Stimulated activated naive B cell treated with anti-CD40 and anti-IgM and Interleukin-4, amounts not matched to agents 10 μg/mL and 1 μg/mL and 100 μg/mL, for 72 hours (primary cell): ENCODE data around the gene SEPTIN3.

ENCODE experiments used
- ATAC-seq, 2 donors: fragments of 150-1000 bp; cut with Tn5 transposase; replicated peaks; 2 replicates each; pipeline ENCODE4 v1.10.0; 2021; ENCODE audit warnings: moderate library complexity in 1 of 2
- DNase-seq: peaks from one replicate; pipeline ENCODE4 v3.0.0; 2021
- H3K27ac Mint-ChIP-seq: one replicate; pipeline ENCODE4 v1.8.0; 2022; ENCODE audit warnings: mild to moderate bottlenecking, mixed read lengths
- H3K27me3 Mint-ChIP-seq, 2 donors: one replicate each; pipeline ENCODE4 v1.8.0; 2022; ENCODE audit warnings: mixed read lengths in 2 of 2
- H3K36me3 Mint-ChIP-seq, 2 donors: one replicate each; pipeline ENCODE4 v1.8.0; 2022; ENCODE audit warnings: mixed read lengths in 2 of 2, mild to moderate bottlenecking in 1 of 2
- H3K4me1 Mint-ChIP-seq, 2 donors: one replicate each; pipeline ENCODE4 v1.8.0; 2022; ENCODE audit warnings: mixed read lengths in 2 of 2, mild to moderate bottlenecking in 1 of 2
- H3K4me3 Mint-ChIP-seq, 2 donors: one replicate each; pipeline ENCODE4 v1.8.0; 2022; ENCODE audit warnings: mild to moderate bottlenecking in 2 of 2, mixed read lengths in 2 of 2, moderate library complexity in 1 of 2
- H3K9me3 Mint-ChIP-seq, 2 donors: one replicate each; pipeline ENCODE4 v1.8.0; 2022; ENCODE audit warnings: mixed read lengths in 2 of 2, mild to moderate bottlenecking in 1 of 2

SEPTIN3 gene, protein sequence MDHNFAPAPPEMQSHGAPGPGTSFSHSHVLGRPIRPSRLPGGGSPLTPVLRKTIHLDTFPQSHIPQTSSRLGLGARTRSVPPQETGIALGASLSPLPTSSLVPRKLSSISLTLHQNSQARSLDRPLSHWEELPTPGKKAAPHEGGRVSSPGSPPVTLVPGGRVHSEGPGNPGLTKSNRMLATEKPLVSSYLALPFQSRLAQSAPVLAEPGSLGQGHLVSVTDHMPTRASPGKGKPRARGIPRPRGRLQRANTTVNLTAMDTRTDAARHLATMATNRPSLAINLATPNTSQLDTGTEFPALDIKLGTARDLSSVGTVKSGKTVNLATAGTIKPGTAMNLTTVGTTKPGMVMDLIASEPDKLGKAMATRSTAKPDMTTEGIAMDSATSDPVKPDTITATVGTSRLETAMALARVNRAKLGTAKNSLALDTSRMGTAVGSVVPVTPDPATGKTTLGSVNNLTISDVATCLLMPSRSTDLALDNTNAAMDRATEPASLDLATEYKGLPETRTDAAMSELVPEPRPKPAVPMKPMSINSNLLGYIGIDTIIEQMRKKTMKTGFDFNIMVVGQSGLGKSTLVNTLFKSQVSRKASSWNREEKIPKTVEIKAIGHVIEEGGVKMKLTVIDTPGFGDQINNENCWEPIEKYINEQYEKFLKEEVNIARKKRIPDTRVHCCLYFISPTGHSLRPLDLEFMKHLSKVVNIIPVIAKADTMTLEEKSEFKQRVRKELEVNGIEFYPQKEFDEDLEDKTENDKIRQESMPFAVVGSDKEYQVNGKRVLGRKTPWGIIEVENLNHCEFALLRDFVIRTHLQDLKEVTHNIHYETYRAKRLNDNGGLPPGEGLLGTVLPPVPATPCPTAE

DNA sequence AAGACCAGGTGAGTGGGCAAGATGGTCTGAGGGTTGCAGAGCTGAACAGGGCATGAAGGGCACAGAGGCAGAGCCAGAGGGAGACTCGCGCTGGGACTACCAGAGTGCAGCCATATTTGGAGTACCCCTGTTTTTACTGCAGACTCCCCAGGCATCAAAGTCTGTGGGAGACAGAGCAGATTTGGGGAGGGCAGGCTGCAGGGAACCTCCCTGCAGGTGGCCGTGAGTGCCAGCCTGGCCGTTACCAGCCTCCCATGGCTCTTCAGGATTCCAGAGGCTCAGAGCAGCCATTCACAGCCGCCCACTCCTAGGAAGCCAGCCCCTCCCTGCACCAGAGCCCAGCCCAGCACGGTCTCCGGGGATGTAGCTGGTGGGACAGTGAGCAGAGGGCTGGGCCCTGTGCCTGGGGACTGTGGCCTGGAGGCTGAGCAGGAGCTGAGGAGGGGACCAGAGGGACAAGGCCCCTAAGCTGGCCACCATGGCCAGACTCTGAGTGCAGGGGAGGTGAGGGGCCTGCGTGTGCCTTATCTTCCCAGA, at the start of gene SEPTIN3:
TSS of gene SEPTIN3 (plus strand) at position 334 of the 537 bp plus-strand sequence. CDS start 2,050 bp downstream, outside the sequence.
- Mint-ChIP-seq H3K4me3 (no peak within 1 kb of the TSS), H3K4me1 (peaks cover 0 to 6% of the 10 kb centered on the region in 2 donors), H3K36me3 (no peaks in the 10 kb centered on the region), H3K9me3 (no peaks in the 10 kb centered on the region), H3K27me3 (peaks cover 14 to 34% of the 10 kb centered on the region in 2 donors), H3K27ac (no peak within 1 kb of the TSS)
- DNase-seq, result no peak
- ATAC-seq, result no peak

DNA sequence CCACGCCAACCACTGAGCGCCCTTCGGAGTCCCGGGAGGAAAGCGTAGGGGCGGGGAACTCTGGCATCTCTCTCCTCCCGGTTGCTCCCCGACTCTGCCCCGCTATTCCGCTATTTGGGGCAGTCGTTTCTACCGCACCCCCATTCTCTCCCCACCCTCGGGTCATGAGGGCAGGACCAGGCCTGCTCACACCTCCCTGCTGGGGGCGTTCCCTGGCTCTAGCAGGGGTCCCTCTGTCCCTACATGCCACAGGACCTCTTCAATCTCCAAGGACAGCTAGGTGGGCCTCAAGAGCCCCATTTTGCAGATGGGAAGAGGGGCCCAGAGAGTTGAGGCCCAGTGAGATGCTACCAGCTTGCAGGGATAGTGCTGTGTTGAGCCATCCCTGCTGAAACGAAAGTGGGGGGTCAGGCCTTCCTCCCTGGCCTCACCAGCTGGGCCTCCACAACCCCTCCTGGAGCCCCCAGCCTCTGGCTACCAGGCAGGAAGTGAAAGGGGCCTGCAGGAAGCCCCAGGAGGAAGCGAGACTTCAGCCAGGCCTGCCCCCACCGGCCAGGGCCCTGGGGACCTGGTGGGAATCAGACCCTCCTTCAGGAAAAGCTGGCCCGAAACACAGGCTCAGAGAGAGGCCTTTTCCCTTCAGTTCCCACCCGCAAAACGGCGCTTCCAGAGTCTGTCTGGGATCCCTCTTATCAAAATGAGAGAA, 48.8 kb upstream of the SEPTIN3 start:
- Mint-ChIP-seq H3K27me3 (no peaks in the 10 kb centered on the region), H3K4me3 (peak overlapping the region; percentile 84 to 85), H3K27ac (peak overlapping the region; percentile 95), H3K36me3 (peaks cover 43 to 60% of the 10 kb centered on the region in 2 donors), H3K4me1 (peaks cover 63 to 95% of the 10 kb centered on the region in 2 donors), H3K9me3 (no peaks in the 10 kb centered on the region)
- DNase-seq, result peak; percentile 65
- ATAC-seq, result peak; percentile 7 to 14

DNA sequence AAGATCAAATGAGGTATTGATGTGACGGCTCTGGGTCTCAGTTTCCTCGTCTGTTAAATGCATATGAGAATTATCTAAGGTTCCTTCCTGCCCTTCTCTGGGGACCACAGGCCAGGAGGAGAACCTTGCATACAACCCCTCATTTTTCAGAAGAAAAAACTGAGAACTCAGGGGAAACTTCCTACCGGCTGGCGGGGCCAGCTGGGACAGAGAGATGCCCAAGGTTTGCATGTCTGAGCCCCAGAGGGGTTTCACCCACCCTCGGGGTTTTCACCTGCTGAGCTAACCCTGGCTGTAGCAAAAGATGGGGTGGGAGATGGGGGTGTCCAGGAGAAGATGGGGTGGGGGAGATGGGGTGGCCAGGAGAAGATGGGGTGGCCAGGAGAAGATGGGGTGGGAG, 46.9 kb upstream of the SEPTIN3 start:
- Mint-ChIP-seq H3K36me3 (peaks cover 49 to 59% of the 10 kb centered on the region in 2 donors), H3K4me1 (peaks cover 53 to 87% of the 10 kb centered on the region in 2 donors), H3K27ac (peak overlapping the region; percentile 95), H3K27me3 (no peaks in the 10 kb centered on the region), H3K9me3 (no peaks in the 10 kb centered on the region), H3K4me3 (peak overlapping the region; percentile 96 to 100)
- ATAC-seq (peak in 1 of 2 donors; percentile 4), DNase-seq (no peak)

DNA sequence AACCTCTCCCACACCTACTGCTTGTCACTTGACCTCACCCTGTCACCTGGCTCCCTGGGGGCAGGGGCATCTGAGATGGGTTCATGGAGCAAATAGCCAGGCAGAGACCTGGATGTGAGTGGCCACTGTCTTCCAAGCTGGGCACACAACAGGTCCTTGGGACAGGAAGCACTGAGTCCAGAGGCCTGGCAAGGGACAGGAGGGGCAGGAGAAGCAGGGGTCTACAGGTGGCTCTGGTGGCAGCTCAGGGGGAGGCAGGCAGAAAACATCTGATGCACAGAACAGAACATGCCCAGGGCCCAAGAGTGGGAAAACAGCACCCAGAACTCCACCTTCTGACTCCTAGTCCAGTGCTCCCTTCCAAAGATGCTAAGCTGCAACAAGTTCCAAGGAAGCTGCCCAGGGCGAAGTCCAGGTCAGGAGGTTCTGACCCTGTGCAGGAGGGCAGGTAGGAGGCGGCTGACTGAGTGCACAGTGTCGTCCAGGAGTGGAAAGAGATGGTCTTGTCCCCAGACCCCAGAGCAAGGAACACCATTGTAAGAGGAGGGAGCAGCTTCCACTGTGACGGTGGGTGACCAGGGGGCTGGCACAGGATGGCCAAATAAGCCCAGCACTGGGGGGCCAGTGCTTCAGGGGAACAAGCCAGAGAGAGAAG, 46.2 kb upstream of the SEPTIN3 start:
- no peak for ATAC-seq
- peak overlapping the region; percentile 95 for H3K27ac Mint-ChIP-seq
- no peak for DNase-seq
- peaks cover 53 to 87% of the 10 kb centered on the region in 2 donors for H3K4me1 Mint-ChIP-seq
- no peaks in the 10 kb centered on the region for H3K9me3 Mint-ChIP-seq
- peaks cover 48 to 55% of the 10 kb centered on the region in 2 donors for H3K36me3 Mint-ChIP-seq
- H3K4me3 Mint-ChIP-seq, result peak overlapping the region; percentile 96 to 100
- no peaks in the 10 kb centered on the region for H3K27me3 Mint-ChIP-seq

DNA sequence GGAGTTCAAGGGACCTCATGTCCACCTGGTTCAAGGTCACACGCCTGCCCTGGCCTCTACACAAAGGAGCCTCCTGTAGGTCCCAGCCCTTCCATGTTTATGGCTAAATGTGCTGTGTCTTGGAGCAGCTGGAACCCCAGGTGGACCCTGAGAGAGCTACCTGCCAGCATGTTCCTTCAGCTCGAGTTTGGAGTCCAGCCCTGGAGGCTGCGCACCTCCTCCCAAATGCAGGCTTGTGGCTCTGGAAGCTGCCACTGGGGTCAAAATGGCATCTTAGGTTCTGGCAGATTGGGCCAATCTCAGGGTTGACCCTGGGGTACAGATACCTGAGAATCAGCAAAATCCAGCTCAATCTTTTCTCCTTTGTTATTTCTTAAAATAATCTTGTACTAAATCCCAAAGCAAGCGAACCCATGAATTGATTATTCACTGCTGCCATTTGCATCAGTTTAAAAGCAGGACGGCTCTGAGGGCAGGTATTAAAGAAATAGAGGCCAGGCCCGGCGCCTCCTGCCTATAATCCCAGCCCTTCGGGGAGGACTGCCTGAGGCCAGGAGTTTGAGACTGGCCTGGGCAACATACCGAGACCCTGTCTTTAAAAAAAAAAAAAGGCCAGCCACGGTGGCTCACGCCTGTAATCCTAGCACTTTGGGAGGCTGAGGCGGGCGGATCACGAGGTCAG, 45.5 kb upstream of the SEPTIN3 start:
- Mint-ChIP-seq H3K27ac (peak overlapping the region; percentile 95), H3K9me3 (no peaks in the 10 kb centered on the region), H3K36me3 (peaks cover 44 to 52% of the 10 kb centered on the region in 2 donors), H3K27me3 (no peaks in the 10 kb centered on the region), H3K4me1 (peaks cover 54 to 87% of the 10 kb centered on the region in 2 donors), H3K4me3 (peak overlapping the region; percentile 96 to 100)
- no peak for ATAC-seq
- DNase-seq, result no peak

DNA sequence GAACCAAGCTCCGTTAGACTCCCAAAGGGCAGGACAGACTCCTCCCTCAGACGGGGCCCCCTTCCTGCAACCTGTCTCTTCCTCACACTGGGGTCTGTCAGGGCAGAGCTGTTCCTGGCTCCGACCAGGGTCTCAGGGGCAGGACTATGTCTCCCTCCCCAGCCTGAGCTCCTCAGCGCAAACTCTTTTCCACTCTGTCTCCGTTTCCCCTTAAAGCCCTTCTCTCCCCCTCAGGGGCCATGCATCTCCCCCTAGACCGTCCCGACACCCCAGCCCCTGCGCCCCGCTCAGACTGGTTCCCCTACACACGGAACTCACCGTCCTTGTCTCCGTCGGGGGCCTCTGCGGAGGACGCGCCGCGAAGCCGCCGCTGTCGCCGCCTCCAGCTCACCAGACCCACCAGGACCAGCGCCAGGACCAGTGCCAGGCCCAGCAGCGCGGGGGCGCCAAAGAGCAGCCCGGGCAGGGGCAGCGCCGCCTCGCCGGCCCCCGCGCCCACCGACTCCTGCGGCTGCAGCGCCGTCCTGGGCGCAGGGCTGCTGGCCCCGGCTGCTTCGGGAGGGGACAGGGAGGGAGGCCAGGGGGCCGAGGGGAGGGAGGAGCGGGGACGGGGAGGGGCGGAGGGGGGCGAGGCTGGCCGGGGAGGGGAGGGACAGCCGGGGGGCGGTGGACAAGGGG, 43.3 kb upstream of the SEPTIN3 start:
- H3K4me1 Mint-ChIP-seq, result peaks cover 53 to 86% of the 10 kb centered on the region in 2 donors

DNA sequence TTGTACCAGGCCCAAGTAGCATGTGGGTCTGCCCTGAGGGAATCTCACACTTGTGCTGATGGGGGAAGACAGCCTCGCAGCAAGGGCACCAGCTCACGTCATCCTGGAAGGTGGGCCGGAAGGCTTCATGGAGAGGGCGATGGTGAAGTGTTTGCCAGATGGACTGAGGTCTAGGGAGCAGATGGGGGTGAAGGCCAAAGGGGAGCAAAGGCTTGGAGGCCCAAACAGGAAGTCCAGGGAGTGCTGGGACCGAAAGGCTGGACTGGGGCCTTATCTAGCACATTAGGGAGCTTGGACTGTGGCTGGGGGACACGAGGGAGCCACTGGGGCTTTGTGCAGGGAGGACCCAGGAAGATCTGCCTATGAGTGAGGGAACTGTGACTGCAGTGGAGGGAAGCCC, 41.4 kb upstream of the SEPTIN3 start:
- Mint-ChIP-seq H3K27me3 (no peaks in the 10 kb centered on the region), H3K9me3 (no peaks in the 10 kb centered on the region), H3K27ac (peak overlapping the region; percentile 97), H3K4me1 (peaks cover 55 to 83% of the 10 kb centered on the region in 2 donors), H3K36me3 (peaks cover 22 to 26% of the 10 kb centered on the region in 2 donors), H3K4me3 (peak overlapping the region; percentile 84 to 100)
- ATAC-seq, result no peak
- DNase-seq, result no peak

More for the DNA sequence above, 43.3 kb upstream of the SEPTIN3 start:
- DNase-seq, result peak; percentile 82
- H3K4me3 Mint-ChIP-seq, result peak overlapping the region; percentile 96 to 100
- H3K27me3 Mint-ChIP-seq, result no peaks in the 10 kb centered on the region
- peaks cover 31 to 38% of the 10 kb centered on the region in 2 donors for H3K36me3 Mint-ChIP-seq
- peak; percentile 43 to 54 for ATAC-seq
- peak overlapping the region; percentile 95 for H3K27ac Mint-ChIP-seq
- no peaks in the 10 kb centered on the region for H3K9me3 Mint-ChIP-seq

DNA sequence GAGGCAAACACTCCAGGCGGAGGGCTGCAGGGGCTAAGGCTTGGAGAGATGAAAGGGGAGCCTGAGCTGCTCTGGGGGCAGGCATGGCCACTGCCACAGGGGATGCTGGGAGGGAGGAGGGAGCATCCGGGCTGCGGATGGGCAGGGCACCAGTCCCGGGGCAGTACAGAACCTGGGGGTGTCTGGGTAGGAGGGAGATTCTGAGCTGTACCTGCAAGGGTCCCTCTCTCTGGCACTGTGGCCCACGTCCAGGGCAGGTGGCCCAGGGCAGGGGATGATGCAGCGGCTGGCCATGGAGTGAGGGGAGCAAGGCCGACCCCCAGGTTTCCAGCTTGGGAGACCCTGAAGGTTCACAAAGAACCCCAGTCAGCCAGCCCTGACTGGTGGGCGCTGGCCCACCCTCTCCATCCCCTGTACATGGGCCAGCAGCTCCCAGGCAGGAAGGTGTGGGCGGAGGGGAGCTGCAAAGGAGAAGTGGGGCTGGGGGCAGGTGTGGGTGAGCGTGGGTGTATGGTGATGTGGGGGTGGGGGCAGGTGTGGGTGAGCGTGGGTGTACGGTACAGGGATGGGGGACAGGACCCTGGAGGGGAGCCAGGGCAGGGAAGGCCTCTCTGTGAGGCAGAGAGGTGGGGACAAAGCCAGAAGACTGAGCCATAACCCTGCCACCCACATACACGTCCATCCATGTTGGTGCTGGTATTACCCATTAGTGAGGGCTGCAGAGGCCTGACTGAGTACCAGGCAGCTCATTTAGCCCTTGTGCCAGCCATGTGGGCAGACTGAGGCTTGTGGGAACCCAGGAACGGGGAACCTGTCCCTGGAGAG, 40.4 kb upstream of the SEPTIN3 start:
- Mint-ChIP-seq H3K9me3 (no peaks in the 10 kb centered on the region), H3K36me3 (peaks cover 16 to 21% of the 10 kb centered on the region in 2 donors), H3K27ac (peak overlapping the region; percentile 97), H3K27me3 (no peaks in the 10 kb centered on the region), H3K4me3 (peak overlapping the region; percentile 66 to 74), H3K4me1 (peaks cover 55 to 83% of the 10 kb centered on the region in 2 donors)
- no peak for DNase-seq
- ATAC-seq, result no peak

DNA sequence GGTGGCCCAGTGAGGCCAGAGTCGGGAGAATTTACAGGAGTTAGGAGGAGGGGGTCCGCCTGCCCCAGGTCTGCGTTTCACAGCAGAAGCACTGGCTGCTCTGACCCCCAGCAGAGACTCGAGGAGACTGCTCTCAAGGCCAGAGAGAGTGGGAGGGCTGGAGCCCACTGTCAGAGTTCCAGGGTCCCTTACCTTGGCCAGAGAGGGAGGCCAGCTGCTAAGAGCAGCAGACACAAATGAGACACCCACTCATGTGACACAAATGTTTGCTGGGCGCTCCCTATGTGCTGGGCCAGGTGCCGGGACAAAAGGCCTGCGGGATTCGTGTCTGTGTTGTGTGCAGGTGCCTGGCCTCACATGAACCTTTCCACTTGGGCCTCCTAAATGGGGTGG, 39.8 kb upstream of the SEPTIN3 start:
- H3K36me3 Mint-ChIP-seq, result peaks cover 16 to 21% of the 10 kb centered on the region in 2 donors
- ATAC-seq, result no peak

DNA sequence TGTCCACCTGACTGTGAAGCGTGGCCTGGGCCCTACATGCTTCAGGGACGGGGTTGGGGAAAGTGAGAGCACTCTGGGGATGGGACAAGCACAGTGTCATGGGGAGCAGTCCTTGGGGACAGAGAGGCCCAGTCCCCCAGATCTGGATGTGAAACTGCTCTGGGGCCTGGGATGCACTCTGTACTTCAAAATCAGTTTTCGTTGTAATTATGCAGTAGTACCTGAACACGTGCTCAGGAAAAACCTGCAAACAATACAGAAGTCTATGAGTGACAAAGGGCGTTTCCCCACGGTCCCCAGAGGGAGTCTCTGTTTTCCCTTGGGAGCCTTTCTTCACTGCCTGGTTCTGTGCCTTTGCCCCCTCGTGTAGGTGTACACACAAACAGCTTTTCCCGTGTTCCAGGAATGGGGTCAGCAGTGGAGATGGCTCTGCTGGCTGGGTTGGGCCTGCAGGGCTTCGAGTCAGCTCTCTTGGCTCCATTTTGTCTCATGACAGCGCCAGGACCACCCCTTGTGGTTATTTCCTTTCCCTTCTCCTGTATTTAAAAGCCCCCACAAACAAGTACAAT, 37.5 kb upstream of the SEPTIN3 start:
- ATAC-seq (peak; percentile 40 to 50), DNase-seq (peak; percentile 82)
- H3K27ac Mint-ChIP-seq, result peak overlapping the region; percentile 85
- no peaks in the 10 kb centered on the region for H3K9me3 Mint-ChIP-seq
- peaks cover 10 to 23% of the 10 kb centered on the region in 2 donors for H3K36me3 Mint-ChIP-seq
- peaks cover 73 to 96% of the 10 kb centered on the region in 2 donors for H3K4me1 Mint-ChIP-seq
- peak overlapping the region; percentile 31 to 59 for H3K4me3 Mint-ChIP-seq
- H3K27me3 Mint-ChIP-seq, result no peaks in the 10 kb centered on the region

More for the DNA sequence above, 39.8 kb upstream of the SEPTIN3 start:
- H3K27ac Mint-ChIP-seq, result peak overlapping the region; percentile 97
- peaks cover 59 to 88% of the 10 kb centered on the region in 2 donors for H3K4me1 Mint-ChIP-seq
- H3K4me3 Mint-ChIP-seq, result peak overlapping the region; percentile 66 to 74
- no peaks in the 10 kb centered on the region for H3K9me3 Mint-ChIP-seq
- no peaks in the 10 kb centered on the region for H3K27me3 Mint-ChIP-seq
- no peak for DNase-seq

DNA sequence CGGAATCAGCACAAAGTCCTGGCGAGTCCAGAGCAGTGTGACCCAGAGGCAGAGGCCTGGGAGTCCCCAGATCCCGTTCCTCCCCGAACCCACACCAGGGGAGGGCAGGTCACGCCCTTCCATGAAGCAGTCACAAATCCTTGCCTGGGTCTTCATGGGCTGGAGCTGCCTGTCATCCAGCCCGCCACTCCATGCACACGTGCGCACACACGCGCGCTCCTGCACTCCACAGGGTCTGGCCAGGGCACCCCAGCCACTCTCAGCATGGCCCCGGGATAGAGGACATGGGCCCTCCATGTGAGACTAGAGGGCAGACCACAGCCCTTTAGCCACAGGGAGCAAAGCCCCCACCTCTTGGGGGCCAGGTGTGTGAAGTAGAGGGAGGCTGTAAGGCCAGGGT, 36.9 kb upstream of the SEPTIN3 start:
- no peak for ATAC-seq
- peaks cover 75 to 96% of the 10 kb centered on the region in 2 donors for H3K4me1 Mint-ChIP-seq
- no peaks in the 10 kb centered on the region for H3K9me3 Mint-ChIP-seq
- H3K36me3 Mint-ChIP-seq, result peaks cover 14 to 29% of the 10 kb centered on the region in 2 donors
- peak overlapping the region; percentile 85 for H3K27ac Mint-ChIP-seq
- DNase-seq, result no peak
- no peaks in the 10 kb centered on the region for H3K27me3 Mint-ChIP-seq
- H3K4me3 Mint-ChIP-seq, result peak overlapping the region; percentile 59 to 61
